Urinary bladder (tissue), 4 donors: ENCODE measurements around the gene TDRD12. TPM values are rescaled to one million over a fixed set of nuclear protein-coding genes. Genes with fewer than 3 reads are reported as not detected.
A peak's percentile ranks its signal among the peaks of the same experiment; 100 is the strongest.

Source experiments
- DNase-seq: peaks from one replicate; pipeline ENCODE4 v3.0.0-alpha.2; 2015; ENCODE audit errors: extremely low spot score
- H3K27ac ChIP-seq: one replicate; pipeline ENCODE4 v1.5.1; 2013; ENCODE audit warnings: low read depth, mild to moderate bottlenecking, moderate library complexity
- H3K36me3 ChIP-seq: one replicate; pipeline ENCODE4 v1.6.1; 2013; ENCODE audit warnings: mild to moderate bottlenecking, moderate library complexity; ENCODE audit not compliant: insufficient read depth
- H3K4me1 ChIP-seq: one replicate; pipeline ENCODE4 v1.6.1; 2013; ENCODE audit warnings: mild to moderate bottlenecking, moderate library complexity; ENCODE audit not compliant: insufficient read depth
- H3K4me3 ChIP-seq: one replicate; pipeline ENCODE4 v1.5.1; 2013; ENCODE audit warnings: low read depth, low read length
- WGBS: extraction: QIAGEN DNeasy Blood & Tissue Kit; methylation state at CpG from one replicate; pipeline ENCODE4 v1.1.7; 2013; 5-methylcytosine and 5-hydroxymethylcytosine counted together
- polyA plus RNA-seq: library from polyadenylated mRNA; stranded (reverse); fragments of 200-250 nt; gene quantifications from one replicate; pipeline ENCODE4 v1.2.3, GENCODE V29; 2013
- total RNA-seq: library from RNA; depleted of rRNA; stranded (reverse); fragments of >200 nt; gene quantifications from one replicate; pipeline ENCODE4 v1.2.3, GENCODE V29; 2014
- donor health status: healthy with polysubstance abuse.
- donor health status: healthy.

The TDRD12 gene
- total RNA-seq: 1.1 TPM
- 0.24 TPM for polyA plus RNA-seq

GRCh38 chr19:32719611-32720059 lies at the start of gene TDRD12:
Gene TDRD12 (plus strand): TSS chr19:32719767. CDS start chr19:32720073, 306 bp downstream.
- H3K4me1 ChIP-seq: no peaks in the 10 kb centered on the region
- no peaks in the 10 kb centered on the region for H3K36me3 ChIP-seq
- H3K27ac ChIP-seq: no peak within 1 kb of the TSS
- no peak for DNase-seq
- H3K4me3 ChIP-seq: no peak within 1 kb of the TSS
- 90% methylated on average over 44 of the region's 44 CpGs for WGBS

- 76% methylated on average over 14 of the region's 14 CpGs for WGBS
- no peak for DNase-seq
- Histone ChIP-seq H3K36me3 (no peaks in the 10 kb centered on the region), H3K4me1 (no peaks in the 10 kb centered on the region), H3K4me3 (no peak overlapping the region), H3K27ac (no peak overlapping the region)
Measured at GRCh38 chr19:32671883-32672593, 47.5 kb upstream of the TDRD12 start.

- Histone ChIP-seq H3K4me3 (no peak overlapping the region), H3K27ac (no peak overlapping the region), H3K4me1 (no peaks in the 10 kb centered on the region), H3K36me3 (no peaks in the 10 kb centered on the region)
- WGBS: 75% methylated on average over 3 of the region's 3 CpGs
- DNase-seq: no peak
Measured at GRCh38 chr19:32672841-32673240, 46.7 kb upstream of the TDRD12 start.

GRCh38 chr19:32673573-32673972 lies 46.0 kb upstream of the TDRD12 start:
- Histone ChIP-seq H3K4me1 (no peaks in the 10 kb centered on the region), H3K36me3 (no peaks in the 10 kb centered on the region), H3K27ac (no peak overlapping the region), H3K4me3 (no peak overlapping the region)
- WGBS: 83% methylated on average over 10 of the region's 10 CpGs
- DNase-seq: no peak

GRCh38 chr19:32674153-32674930 lies 45.2 kb upstream of the TDRD12 start:
- no peak for DNase-seq
- Histone ChIP-seq H3K4me1 (no peaks in the 10 kb centered on the region), H3K27ac (no peak overlapping the region), H3K4me3 (peak overlapping the region; percentile 81), H3K36me3 (no peaks in the 10 kb centered on the region)
- WGBS: under 1% methylated on average over 67 of the region's 67 CpGs

GRCh38 chr19:32674931-32675719 lies 44.4 kb upstream of the TDRD12 start, which contains the start of gene ANKRD27:
Gene ANKRD27 (minus strand): TSS chr19:32675180. CDS start chr19:32659015, 16,165 bp downstream.
- H3K36me3 ChIP-seq: no peaks in the 10 kb centered on the region
- H3K27ac ChIP-seq: peak within 1 kb of the TSS; percentile 83
- WGBS: under 1% methylated on average over 75 of the region's 75 CpGs
- peak within 1 kb of the TSS; percentile 81 for H3K4me3 ChIP-seq
- peak; percentile 95 for DNase-seq
- no peaks in the 10 kb centered on the region for H3K4me1 ChIP-seq

GRCh38 chr19:32675720-32676185 lies 43.8 kb upstream of the TDRD12 start, which contains the start of gene RGS9BP:
Gene RGS9BP (plus strand): TSS chr19:32675848. CDS start chr19:32676264, 416 bp downstream.
- Histone ChIP-seq H3K27ac (peak within 1 kb of the TSS; percentile 83), H3K36me3 (no peaks in the 10 kb centered on the region), H3K4me3 (peak within 1 kb of the TSS; percentile 81), H3K4me1 (no peaks in the 10 kb centered on the region)
- no peak for DNase-seq
- 2% methylated on average over 53 of the region's 53 CpGs for WGBS

GRCh38 chr19:32676186-32676894 lies 43.2 kb upstream of the TDRD12 start:
- 2% methylated on average over 93 of the region's 93 CpGs for WGBS

GRCh38 chr19:32676895-32677359 lies 42.6 kb upstream of the TDRD12 start:
- Histone ChIP-seq H3K36me3 (no peaks in the 10 kb centered on the region), H3K4me3 (peak overlapping the region; percentile 81), H3K27ac (no peak overlapping the region), H3K4me1 (no peaks in the 10 kb centered on the region)
- 12% methylated on average over 33 of the region's 33 CpGs for WGBS
- no peak for DNase-seq

More at GRCh38 chr19:32676186-32676894, 43.2 kb upstream of the TDRD12 start:
- Histone ChIP-seq H3K36me3 (no peaks in the 10 kb centered on the region), H3K27ac (no peak overlapping the region), H3K4me1 (no peaks in the 10 kb centered on the region), H3K4me3 (peak overlapping the region; percentile 81)
- DNase-seq: no peak

GRCh38 chr19:32677657-32678056 lies 41.9 kb upstream of the TDRD12 start:
- Histone ChIP-seq H3K4me3 (no peak overlapping the region), H3K27ac (no peak overlapping the region), H3K4me1 (no peaks in the 10 kb centered on the region), H3K36me3 (no peaks in the 10 kb centered on the region)
- WGBS: 27% methylated on average over 9 of the region's 9 CpGs
- DNase-seq: no peak

GRCh38 chr19:32680986-32681385 lies 38.6 kb upstream of the TDRD12 start:
- WGBS: 81% methylated on average over 2 of the region's 2 CpGs
- Histone ChIP-seq H3K4me1 (no peaks in the 10 kb centered on the region), H3K27ac (no peak overlapping the region), H3K4me3 (no peak overlapping the region), H3K36me3 (no peaks in the 10 kb centered on the region)
- no peak for DNase-seq

GRCh38 chr19:32682317-32682716 lies 37.2 kb upstream of the TDRD12 start:
- DNase-seq: no peak
- whole genome bisulfite sequencing: 88% methylated on average over 4 of the region's 4 CpGs
- no peak overlapping the region for H3K27ac ChIP-seq
- H3K4me1 ChIP-seq: no peaks in the 10 kb centered on the region
- H3K36me3 ChIP-seq: peaks cover 4% of the 10 kb centered on the region
- H3K4me3 ChIP-seq: no peak overlapping the region
